ENCODE data around the gene ICAM2.

ICAM2 gene

GRCh38 chr17:63972796-63973195 lies 47.6 kb downstream of the ICAM2 start, which contains the start of gene SCN4A:
TSS of gene SCN4A (minus strand) at chr17:63972918. CDS start at chr17:63972841, 77 bp downstream.
- Mint-ChIP-seq H3K9me3 (no peaks in the 10 kb centered on the region), H3K4me1 (ENCODE audit: low read depth) (peaks cover 23% of the 10 kb centered on the region), H3K27ac (no peak within 1 kb of the TSS), H3K36me3 (ENCODE audit: low read depth) (no peaks in the 10 kb centered on the region), H3K27me3 (no peaks in the 10 kb centered on the region), H3K4me3 (no peak within 1 kb of the TSS)
- no peak for DNase-seq

- Mint-ChIP-seq H3K4me3 (no peak overlapping the region), H3K27me3 (no peaks in the 10 kb centered on the region), H3K4me1 (ENCODE audit: low read depth) (peaks cover 24% of the 10 kb centered on the region), H3K36me3 (ENCODE audit: low read depth) (no peaks in the 10 kb centered on the region), H3K27ac (no peak overlapping the region), H3K9me3 (no peaks in the 10 kb centered on the region)
- DNase-seq = no peak
Measured at GRCh38 chr17:63969278-63969677, 51.2 kb downstream of the ICAM2 start.

DNA sequence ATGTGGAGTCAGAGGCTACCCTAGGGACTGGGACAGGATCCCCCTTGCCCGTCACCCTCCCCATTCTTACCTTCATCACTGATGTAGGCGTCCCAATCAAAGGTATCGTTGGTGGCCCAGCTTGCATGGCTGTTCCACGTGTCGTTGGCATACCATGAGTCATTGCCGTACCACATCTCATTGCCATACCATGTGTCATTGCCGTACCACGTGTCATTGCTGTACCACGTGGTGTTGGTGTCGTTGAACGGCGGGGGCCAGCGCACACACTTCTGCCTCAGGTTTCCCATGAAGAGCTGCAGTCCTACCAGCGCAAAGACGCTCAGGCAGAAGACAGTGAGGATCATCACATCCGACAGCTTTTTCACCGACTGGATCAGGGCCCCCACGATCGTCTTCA lies 52.5 kb downstream of the ICAM2 start:
- H3K27ac Mint-ChIP-seq = no peak overlapping the region
- no peaks in the 10 kb centered on the region for H3K9me3 Mint-ChIP-seq
- no peaks in the 10 kb centered on the region for H3K27me3 Mint-ChIP-seq
- H3K36me3 Mint-ChIP-seq (ENCODE audit: low read depth) = no peaks in the 10 kb centered on the region
- no peak overlapping the region for H3K4me3 Mint-ChIP-seq
- H3K4me1 Mint-ChIP-seq (ENCODE audit: low read depth) = peaks cover 23% of the 10 kb centered on the region
- no peak for DNase-seq

DNA sequence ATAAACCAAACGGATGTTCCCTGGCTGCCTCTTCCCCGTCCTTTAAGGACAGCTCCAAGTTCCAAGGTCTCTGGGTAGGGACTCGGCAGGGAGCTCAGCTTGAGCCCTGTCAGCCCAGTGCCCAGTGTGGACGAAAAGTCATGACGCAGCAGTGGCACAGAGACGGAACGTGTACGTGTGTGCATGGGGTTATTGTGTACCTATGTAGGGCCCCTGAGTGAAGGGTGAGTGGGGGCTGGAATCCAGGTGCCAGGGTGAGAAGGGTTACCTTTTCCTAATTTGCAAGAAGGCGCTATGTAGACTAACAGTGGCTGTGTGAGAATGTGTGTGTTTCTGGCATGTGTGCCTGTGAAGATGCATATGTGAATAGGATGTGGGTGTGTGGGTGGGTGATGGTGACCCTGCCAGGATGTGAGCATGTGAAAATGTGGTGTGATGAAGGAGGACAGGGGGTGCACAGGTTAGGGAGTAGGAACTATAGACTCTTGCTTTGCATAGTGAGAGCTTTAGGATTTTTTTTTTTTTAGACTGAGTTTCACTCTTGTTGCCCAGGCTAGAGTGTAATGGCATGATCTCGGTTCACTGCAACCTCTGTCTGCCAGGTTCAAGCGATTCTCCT lies 53.7 kb downstream of the ICAM2 start:
- Mint-ChIP-seq H3K9me3 (no peaks in the 10 kb centered on the region), H3K4me3 (no peak overlapping the region), H3K27me3 (no peaks in the 10 kb centered on the region), H3K36me3 (ENCODE audit: low read depth) (no peaks in the 10 kb centered on the region), H3K4me1 (ENCODE audit: low read depth) (peaks cover 23% of the 10 kb centered on the region), H3K27ac (peak overlapping the region; percentile 64)
- peak; percentile 44 for DNase-seq

DNA sequence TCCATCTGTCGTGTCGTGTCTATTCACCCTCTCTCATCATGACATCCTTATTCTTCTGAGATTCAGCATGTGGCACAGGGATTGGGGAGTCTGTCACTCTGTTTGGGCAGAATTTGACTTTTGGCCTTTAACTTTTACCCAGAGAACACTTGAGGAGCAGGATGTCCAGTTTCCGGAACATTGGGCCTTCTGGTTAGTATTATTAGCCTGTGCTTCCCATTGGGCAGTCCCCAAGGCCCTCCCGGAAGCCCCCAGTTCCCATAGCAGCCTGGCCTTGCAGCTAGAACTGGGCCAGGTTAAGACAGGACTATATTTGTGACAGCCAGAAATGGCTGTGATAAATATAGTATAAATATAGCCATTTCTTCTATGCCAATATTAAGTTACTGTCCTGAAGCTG lies 57.3 kb downstream of the ICAM2 start:
- H3K4me3 Mint-ChIP-seq = no peak overlapping the region
- no peak for DNase-seq
- peaks cover 24% of the 10 kb centered on the region for H3K4me1 Mint-ChIP-seq (ENCODE audit: low read depth)
- H3K36me3 Mint-ChIP-seq (ENCODE audit: low read depth) = no peaks in the 10 kb centered on the region
- no peaks in the 10 kb centered on the region for H3K27me3 Mint-ChIP-seq
- no peak overlapping the region for H3K27ac Mint-ChIP-seq
- H3K9me3 Mint-ChIP-seq = no peaks in the 10 kb centered on the region

DNA sequence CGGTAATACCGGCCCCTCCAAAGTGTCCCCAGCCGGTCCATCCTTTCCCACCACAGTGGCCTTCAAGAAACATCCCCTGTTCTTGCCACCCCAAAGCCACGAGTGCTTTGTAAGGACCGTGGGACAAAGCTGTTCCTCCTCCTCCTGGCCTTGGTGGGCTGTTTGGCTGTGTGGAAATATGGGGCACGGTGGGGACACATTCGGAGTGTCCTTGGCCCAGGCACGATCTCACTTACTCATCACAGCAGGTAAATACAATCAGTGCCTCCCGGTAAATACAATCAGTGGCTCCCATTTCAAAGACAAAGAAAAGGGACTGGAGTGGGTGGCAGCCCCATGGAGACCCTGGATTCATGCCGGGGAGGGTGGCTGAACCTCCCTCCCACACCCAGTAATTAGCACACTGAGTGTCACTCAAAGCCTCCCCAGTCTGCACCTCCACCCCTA lies 58.1 kb downstream of the ICAM2 start:
- Mint-ChIP-seq H3K27ac (no peak overlapping the region), H3K36me3 (ENCODE audit: low read depth) (no peaks in the 10 kb centered on the region), H3K27me3 (no peaks in the 10 kb centered on the region), H3K4me3 (no peak overlapping the region), H3K9me3 (no peaks in the 10 kb centered on the region), H3K4me1 (ENCODE audit: low read depth) (peaks cover 17% of the 10 kb centered on the region)
- no peak for DNase-seq

DNA sequence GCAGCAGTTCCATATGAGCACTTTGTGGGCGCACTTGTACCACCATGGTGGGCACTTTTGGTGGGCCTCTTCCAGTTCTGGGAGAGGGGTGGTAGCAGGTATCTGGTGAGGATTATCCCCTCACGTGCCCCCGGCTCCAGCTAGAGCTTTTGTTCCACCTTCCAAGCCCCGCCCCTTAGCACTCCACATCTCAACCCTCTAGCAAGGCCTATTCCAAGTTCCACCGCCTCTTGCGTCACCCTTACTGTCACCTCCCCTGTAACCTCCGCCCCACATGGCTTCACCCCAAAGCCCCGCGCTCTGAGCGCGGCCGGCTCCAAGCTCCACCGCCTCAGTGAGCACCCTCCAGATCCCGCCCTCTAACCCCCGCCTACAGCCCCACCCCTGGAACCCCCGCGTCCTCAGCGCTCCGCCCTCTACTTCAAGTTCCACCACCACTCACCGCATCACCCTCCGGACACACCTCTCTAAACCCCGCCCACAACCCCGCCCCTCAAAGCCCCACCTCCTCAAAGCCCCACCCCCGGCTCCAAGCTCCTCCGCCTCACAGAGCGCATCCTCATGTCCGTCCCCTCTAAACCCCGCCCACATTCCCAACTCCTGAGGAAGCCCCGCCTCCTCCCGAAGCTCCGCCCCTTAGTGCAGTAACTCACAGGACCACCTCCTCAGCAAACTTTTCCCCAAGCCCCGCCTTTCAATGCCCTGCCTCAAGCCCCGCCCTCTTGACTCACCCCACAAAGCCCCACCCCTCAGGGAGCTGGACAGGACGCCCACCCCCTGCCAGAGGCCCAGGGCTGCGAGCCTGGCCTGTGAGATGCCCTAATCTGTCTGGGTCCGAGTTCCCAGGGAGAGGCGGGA lies 58.8 kb downstream of the ICAM2 start:
- H3K27me3 Mint-ChIP-seq = no peaks in the 10 kb centered on the region
- no peak overlapping the region for H3K27ac Mint-ChIP-seq
- peaks cover 9% of the 10 kb centered on the region for H3K4me1 Mint-ChIP-seq (ENCODE audit: low read depth)
- H3K9me3 Mint-ChIP-seq = no peaks in the 10 kb centered on the region
- H3K4me3 Mint-ChIP-seq = no peak overlapping the region
- DNase-seq = peak; percentile 55
- H3K36me3 Mint-ChIP-seq (ENCODE audit: low read depth) = no peaks in the 10 kb centered on the region

DNA sequence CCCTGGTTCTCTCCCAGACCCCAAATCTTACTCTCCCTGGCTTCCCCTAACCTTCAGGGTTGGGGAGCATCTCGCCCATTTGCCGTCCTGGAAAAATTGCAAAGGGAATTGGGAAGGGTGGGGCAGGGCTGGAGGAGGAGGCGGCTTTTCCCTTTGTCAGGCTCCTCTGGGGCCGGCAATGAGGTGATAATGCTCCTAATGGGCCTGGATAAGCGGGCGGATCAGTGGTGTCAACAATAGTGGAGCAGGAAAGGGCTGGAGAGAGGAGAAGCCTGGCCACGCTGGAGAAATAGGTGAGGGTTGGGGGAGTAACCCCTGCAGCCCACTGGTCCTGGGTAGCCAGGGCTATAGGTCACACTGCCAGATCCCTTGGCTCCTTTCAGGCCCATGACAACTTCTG lies 60.0 kb downstream of the ICAM2 start:
- H3K27me3 Mint-ChIP-seq = no peaks in the 10 kb centered on the region
- H3K36me3 Mint-ChIP-seq (ENCODE audit: low read depth) = no peaks in the 10 kb centered on the region
- peaks cover 5% of the 10 kb centered on the region for H3K4me1 Mint-ChIP-seq (ENCODE audit: low read depth)
- H3K4me3 Mint-ChIP-seq = no peak overlapping the region
- no peak overlapping the region for H3K27ac Mint-ChIP-seq
- no peaks in the 10 kb centered on the region for H3K9me3 Mint-ChIP-seq
- DNase-seq = no peak

DNA sequence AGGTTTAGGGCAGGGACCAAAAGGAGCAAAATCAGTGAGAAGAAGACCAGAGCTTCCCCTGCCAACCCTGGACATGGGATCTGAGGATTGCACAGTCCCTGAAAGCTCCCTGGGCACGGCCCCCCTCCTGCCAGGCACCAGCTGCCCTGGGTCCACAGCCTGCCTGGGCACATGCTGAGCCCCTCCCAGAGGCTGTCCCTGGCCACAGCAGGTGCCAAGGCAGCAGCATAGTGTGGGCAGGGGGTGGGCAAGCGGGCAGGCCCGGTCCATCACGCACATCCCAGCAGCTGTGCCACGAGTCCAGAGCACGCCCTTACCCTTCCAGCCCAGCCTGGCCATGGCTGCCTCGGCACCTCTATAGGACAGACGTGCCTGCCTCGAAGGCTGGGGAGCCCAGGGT lies 60.4 kb downstream of the ICAM2 start:
- DNase-seq = no peak
- H3K36me3 Mint-ChIP-seq (ENCODE audit: low read depth) = no peaks in the 10 kb centered on the region
- H3K4me1 Mint-ChIP-seq (ENCODE audit: low read depth) = peaks cover 8% of the 10 kb centered on the region
- no peaks in the 10 kb centered on the region for H3K9me3 Mint-ChIP-seq
- no peak overlapping the region for H3K27ac Mint-ChIP-seq
- no peaks in the 10 kb centered on the region for H3K27me3 Mint-ChIP-seq
- no peak overlapping the region for H3K4me3 Mint-ChIP-seq

DNA sequence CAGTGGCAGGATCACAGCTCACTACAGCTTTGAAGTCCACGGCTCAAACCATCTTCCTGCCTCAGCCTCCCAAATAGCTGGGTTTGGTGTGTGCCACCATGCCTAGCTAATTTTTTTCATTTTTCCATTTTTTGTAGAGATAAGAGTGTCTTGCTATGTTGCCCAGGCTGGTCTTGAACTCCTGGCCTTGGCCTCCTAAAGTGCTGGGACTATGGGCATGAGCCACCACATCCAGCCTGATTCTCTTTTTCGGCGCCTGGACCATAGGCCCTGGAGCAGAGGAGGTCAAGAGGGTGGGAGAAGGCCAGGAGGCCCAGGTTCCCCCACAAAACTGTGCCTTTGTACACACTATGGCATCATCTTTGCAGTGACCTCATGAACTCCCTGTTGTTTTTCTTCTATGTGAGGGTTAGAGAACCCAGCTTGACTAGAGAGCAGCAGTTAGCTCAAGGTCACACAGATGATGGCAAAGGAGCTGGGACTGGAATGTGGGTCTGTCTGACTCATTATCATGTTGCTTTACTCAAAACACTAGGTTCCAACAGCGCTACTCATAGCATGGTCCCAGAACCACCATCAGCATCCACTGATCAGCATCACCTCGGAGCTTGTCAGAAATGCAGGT lies 64.0 kb downstream of the ICAM2 start:
- H3K27ac Mint-ChIP-seq = no peak overlapping the region
- peaks cover 20% of the 10 kb centered on the region for H3K4me1 Mint-ChIP-seq (ENCODE audit: low read depth)
- no peaks in the 10 kb centered on the region for H3K9me3 Mint-ChIP-seq
- no peak overlapping the region for H3K4me3 Mint-ChIP-seq
- no peak for DNase-seq
- no peaks in the 10 kb centered on the region for H3K36me3 Mint-ChIP-seq (ENCODE audit: low read depth)
- no peaks in the 10 kb centered on the region for H3K27me3 Mint-ChIP-seq

- Mint-ChIP-seq H3K4me3 (no peak overlapping the region), H3K9me3 (no peaks in the 10 kb centered on the region), H3K36me3 (ENCODE audit: low read depth) (no peaks in the 10 kb centered on the region), H3K27ac (no peak overlapping the region), H3K4me1 (ENCODE audit: low read depth) (peaks cover 19% of the 10 kb centered on the region), H3K27me3 (no peaks in the 10 kb centered on the region)
- no peak for DNase-seq
Measured at GRCh38 chr17:63955791-63956190, 64.6 kb downstream of the ICAM2 start.

DNA sequence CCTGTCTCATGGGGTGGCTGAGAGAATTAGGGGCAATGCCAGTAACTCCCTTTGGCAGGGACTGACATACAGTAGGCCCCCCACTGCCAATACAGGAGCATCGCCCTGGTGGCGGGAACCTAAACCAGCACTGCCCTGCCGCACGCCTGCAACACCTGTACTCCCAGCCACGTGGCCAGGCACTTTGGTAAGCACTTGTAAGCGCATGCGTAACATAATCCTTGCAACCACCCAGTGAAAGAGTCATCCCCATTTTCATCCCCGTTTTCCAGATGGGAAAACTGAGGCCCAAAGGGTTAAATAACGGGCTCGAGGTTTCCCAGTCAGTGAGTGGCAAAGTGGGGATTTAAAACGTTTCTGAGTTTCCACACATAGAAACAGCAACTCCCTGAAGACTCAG lies 65.2 kb downstream of the ICAM2 start:
- Mint-ChIP-seq H3K9me3 (no peaks in the 10 kb centered on the region), H3K27ac (no peak overlapping the region), H3K4me1 (ENCODE audit: low read depth) (peaks cover 19% of the 10 kb centered on the region), H3K36me3 (ENCODE audit: low read depth) (no peaks in the 10 kb centered on the region), H3K27me3 (no peaks in the 10 kb centered on the region), H3K4me3 (no peak overlapping the region)
- DNase-seq = no peak

DNA sequence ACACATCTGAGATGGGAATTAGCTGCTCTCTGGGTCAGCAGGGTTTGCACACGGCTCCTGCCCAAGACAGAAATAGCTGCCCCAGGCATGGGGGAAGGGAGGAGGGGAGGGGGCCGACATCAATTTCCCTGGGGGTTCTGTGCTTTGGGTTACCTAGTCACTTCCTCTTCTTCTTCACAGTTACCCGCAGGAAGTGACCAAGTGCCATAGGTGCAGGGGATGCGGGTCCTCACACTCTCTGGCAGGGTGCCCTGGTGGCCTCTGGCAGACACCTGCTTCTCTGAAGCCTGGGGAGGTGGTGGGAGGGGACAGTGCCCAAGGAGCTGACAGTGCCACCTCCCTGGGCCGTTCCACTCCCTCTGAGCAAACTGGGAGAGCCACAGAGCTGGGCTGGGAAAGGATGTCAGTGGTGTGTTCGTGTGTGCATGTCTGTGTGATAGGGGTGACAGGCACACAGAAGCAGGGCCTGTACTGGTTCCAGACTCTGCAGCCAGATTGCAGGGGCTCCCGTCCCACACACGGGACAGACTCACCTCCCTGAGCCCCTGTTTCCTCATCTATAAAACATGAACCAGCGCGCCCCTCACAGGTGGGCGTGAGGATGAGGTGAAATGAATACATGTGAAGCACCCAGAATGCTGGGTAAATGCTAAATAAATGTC lies 65.9 kb downstream of the ICAM2 start:
- H3K9me3 Mint-ChIP-seq = no peaks in the 10 kb centered on the region
- peaks cover 19% of the 10 kb centered on the region for H3K4me1 Mint-ChIP-seq (ENCODE audit: low read depth)
- DNase-seq = peak; percentile 54
- peak overlapping the region; percentile 69 for H3K27ac Mint-ChIP-seq
- no peaks in the 10 kb centered on the region for H3K27me3 Mint-ChIP-seq
- no peaks in the 10 kb centered on the region for H3K36me3 Mint-ChIP-seq (ENCODE audit: low read depth)
- H3K4me3 Mint-ChIP-seq = no peak overlapping the region
